GM23248 (cell line): ENCODE data around the gene FBN1.

ENCODE experiments used
- EZH2 ChIP-seq: fragments of 200-600 bp; sonication (generic); IDR thresholded peaks from 2 replicates; pipeline ENCODE4 v1.6.1; 2018; ENCODE audit warnings: antibody characterized with exemption, mild to moderate bottlenecking; ENCODE audit not compliant: insufficient read depth, poor library complexity, severe bottlenecking
- EZH2phosphoT487 ChIP-seq: fragments of 200-600 bp; sonication (generic); IDR thresholded peaks from 2 replicates; pipeline ENCODE4 v1.6.1; 2018; ENCODE audit warnings: antibody characterized with exemption, moderate library complexity, mild to moderate bottlenecking, low read depth; ENCODE audit not compliant: insufficient read depth

DNA sequence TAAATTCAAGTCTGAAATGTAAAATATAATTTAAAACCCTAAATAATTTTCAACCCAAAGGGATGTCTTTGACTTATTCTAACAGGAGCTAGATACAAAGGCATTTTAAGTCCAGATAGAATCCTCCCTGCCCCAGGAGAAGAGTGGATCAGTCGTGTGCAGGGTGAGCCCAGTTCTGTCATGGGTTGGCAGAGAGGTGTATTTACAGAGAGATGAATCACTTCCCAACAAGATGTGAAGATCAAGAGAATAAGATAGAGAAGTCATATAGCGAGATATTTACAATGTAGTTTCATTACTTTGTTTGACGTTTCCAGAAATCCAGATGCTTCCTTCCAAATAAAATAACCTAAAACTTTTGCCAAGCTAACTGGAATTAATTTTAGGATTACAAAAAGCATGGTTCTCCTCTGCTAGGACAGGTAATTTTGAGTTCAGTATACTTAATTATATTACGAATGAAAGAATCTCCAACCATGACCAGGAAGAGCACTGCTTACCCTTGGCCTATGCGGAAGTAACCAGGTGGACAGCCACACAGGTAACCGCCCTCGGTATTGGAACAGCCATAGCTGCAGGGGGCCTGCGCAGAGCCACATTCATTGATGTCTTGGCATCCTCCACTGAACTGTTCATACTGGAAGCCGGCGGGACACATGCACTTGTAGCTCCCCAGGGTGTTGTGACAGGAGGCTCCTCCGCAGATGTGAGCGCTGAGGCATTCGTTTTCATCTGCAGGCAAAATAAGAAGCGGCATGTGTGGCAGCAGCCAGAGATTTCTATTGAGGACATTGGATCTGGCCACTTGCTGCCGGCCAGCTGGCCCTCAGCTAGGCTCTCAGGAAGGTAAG is 230.2 kb downstream of the FBN1 start:
- TF ChIP-seq EZH2 (no peak), EZH2phosphoT487 (no peak)
